Inferior parietal cortex (tissue), 1 donor: ENCODE data around the gene RBMS3.

Experiments used
- DNase-seq: peaks from one replicate; pipeline ENCODE4 v3.0.0-alpha.2; 2016; ENCODE audit errors: extremely low spot score

The RBMS3 gene

DNA sequence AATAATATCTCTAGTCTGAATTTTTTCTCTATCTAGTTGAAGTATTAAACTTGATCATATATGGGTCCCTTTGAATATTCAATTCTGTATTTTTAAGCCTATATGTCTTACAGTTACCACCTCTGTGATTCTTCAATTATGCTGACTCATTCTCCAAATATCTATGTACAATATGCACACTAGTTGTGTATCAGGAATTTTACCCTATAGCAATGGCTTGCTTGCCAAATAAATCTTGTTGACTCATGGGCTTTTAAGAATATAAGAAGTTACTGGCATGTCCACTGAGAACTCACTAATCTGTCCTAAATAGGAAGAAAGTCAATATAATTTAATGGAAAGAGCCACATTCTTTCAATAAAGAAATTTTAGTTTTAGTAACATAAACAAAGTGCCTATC is 656.3 kb downstream of the RBMS3 start:
- no peak for DNase-seq

- DNase-seq = no peak
Observed at GRCh38 chr3:29940759-29941323, 660.0 kb downstream of the RBMS3 start.

- no peak for DNase-seq
Observed at GRCh38 chr3:29942297-29942696, 661.4 kb downstream of the RBMS3 start.

DNA sequence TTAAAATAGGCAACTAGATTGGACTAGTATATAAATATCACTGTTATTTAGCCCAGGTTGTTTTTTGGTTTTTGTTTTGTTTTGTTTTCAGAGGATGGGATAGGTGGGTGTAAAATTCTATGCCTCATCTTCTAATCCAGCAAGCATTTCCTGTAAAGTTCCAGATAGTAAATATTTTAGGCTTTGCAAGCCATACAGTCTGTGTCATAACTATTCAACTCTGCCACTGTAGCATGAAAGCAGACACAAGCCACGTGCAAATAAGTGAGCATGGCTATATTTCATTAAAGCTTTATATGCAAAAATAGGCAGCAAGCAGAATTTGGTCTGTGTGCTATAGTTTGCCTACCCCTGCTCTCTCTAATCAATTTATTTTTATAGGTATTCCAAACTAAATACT is 668.3 kb downstream of the RBMS3 start:
- no peak for DNase-seq

- peak; percentile 13 for DNase-seq
Observed at GRCh38 chr3:29949940-29950616, 669.2 kb downstream of the RBMS3 start.

GRCh38 chr3:29952431-29952830 is 671.6 kb downstream of the RBMS3 start:
- no peak for DNase-seq

DNA sequence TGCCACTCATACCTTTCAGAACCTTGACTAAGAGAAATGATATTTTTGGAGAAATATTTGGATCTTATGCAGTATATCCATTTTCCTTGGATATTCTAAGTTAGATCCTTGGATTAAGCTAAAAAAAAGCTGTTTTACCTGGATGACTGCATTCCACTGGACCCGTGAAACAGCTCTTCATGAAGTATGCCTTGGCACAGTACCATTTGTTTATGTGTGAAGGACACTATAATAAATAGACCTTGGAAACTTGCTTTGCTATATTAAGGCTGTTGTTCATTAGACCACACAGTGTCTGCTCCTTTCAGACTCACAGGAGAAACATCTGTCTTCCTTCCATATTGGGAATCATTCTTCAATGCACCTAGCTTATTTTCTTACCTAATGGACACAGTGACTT is 674.5 kb downstream of the RBMS3 start:
- no peak for DNase-seq

DNA sequence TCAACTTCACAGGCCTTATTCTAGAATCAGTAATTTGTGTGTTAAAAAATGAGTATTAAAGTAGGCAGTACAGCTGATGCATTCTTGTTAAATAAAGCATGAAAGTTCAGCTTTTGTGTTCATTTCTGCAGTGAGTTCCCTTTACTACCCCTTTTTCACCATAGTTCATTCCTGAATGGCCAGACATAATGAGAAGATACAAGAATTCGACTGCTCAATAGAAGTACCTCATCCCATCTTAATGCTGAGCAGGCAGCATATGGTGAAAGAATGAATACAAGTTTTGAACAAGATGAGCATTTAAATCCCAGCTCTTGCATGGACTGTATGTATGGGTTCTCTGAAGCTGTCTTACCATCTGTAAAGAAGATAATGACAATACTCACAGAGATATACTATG is 677.9 kb downstream of the RBMS3 start:
- DNase-seq = no peak

GRCh38 chr3:29971895-29972294 is 691.0 kb downstream of the RBMS3 start:
- no peak for DNase-seq

- no peak for DNase-seq
Observed at GRCh38 chr3:29972320-29972993, 691.6 kb downstream of the RBMS3 start.

DNA sequence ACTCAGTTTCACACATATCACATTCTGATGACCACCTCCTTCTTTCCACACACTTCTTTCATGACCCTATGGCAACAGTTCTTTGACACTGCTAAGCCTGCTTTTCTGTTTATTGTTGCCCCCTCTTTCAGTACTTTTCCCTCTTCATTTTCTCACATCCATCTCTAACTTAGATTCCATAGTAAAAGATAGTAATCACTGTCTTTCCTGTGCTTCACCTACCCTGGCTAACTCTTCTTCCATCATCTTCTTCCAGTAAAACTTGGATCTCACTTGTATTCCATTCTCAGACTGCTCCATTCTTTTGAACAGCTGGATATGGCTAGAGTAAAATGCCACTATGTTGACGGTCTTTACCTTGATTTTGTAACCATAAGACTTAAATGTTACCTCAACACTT is 692.9 kb downstream of the RBMS3 start:
- no peak for DNase-seq

DNA sequence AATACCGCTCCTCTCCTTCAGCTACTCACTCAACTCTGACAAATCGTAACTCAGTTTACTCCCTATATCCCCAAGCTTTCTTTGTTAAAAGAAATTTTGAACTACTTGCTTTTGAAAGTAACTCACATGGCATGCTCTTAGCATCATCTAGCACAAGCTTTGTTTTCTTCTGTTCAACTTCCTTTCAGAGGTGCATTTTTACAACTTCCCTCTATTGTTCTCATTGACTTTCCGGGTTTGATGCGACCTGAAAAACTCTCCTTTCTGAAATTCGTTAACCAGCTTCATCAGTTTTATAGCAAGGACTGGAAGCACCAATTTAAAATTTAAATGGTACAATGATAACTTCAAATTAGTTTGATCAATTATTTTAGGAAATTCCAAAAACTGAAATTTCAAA is 696.0 kb downstream of the RBMS3 start:
- no peak for DNase-seq

DNA sequence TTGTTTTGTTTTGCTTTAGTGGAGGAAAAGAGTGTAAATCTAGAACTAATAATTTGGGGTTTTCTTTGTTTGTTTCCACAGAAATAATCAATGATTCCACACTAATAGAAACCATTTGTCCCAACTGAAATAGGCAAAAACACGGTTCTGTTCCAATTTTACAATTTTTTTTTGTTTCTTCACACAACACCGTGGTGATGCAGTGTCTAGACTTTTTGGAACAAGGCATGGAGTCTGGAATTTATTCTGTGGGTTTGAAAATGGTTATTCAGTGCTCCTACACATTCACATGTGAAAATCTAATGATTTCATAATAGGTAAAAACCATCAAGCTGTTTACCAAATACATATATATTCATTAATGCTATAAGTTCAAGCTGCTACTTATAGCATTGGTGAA is 696.5 kb downstream of the RBMS3 start:
- no peak for DNase-seq

- no peak for DNase-seq
Observed at GRCh38 chr3:29978036-29978435, 697.2 kb downstream of the RBMS3 start.

GRCh38 chr3:29991198-29991597 is 710.3 kb downstream of the RBMS3 start:
- no peak for DNase-seq

- DNase-seq = no peak
Observed at GRCh38 chr3:30002797-30003196, 721.9 kb downstream of the RBMS3 start.

- no peak for DNase-seq
Observed at GRCh38 chr3:30003741-30004140, 722.9 kb downstream of the RBMS3 start.

DNA sequence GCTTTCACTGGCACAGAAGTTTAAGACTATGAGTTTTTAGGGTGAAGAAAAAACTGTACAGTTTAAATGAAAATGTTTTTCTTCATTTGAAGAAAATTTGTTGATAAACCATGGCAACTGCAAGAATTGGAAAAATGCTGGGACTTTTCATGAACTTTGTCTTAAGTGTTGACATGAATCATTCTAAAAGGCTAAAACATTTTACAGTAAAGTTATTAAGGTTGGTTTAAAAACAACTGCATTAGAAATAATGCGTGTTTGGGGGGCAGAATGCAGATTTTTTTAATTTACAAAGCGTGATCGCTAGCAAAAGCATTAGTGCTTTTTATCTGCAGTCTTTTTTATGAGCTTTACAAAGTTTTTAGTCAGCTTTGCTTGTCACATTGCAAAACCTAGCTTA is 723.6 kb downstream of the RBMS3 start:
- DNase-seq = no peak

DNA sequence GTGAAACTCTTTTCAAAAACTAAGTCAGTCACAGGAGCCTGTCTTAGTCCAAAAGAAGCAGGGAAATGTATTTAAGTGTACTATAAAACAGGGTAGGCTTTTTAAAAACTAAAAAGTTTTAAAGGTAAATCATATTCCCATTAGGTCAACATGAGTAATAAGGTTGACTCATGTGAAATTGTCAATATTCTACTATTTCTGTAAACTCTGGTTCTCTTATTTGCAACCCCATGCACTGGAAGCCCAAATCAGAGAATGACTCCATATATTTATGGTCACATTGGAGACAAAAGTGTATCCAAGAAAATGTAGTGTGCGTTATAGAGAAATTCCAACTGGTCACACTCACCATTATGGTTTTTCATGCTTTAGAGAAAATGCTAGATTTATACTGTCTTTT is 725.2 kb downstream of the RBMS3 start:
- DNase-seq = no peak

DNA sequence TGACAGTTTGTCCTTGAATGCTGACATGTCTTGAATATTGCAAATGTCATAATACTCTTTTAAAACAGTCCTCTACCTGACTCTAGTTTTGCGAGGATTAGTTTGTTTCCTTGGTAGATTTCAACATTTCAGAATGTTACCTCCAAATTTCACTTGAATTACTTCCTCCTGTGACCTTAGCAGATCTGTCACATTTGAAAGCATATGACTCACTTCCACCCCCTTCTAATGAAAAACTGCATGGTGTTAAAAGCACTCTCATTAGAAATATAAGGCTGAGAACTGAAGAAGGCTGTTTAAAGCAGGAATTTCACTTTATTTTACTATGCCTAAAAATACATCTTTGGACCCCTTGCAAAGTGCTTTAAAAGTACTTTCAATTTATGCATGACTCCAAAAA is 726.8 kb downstream of the RBMS3 start:
- no peak for DNase-seq

DNA sequence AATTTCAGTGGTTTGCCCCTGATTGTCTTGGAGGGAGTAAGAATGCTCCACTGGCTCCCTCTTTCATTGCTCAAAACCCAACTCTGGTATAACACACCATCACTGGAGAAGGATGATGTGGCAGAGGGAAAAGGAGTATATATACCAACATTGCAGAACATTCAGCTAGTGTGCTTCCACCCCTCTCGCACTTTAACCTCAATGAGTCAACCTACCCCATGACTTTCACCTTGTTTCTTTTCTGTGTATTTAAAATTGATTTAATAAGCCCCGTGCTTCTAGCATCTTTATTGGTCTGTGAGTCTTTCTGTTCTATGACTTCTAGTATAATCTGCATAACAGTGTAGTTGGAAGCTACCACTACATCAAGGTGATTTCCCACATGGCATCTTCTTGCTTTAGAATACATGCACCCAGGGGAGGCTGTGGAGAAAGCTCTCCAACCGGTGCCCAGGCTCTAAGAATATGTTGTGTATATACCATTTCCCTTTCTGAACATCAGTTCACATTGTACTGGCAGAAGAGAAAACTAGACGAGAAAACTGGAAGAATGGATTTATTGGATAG is 730.4 kb downstream of the RBMS3 start:
- no peak for DNase-seq

DNA sequence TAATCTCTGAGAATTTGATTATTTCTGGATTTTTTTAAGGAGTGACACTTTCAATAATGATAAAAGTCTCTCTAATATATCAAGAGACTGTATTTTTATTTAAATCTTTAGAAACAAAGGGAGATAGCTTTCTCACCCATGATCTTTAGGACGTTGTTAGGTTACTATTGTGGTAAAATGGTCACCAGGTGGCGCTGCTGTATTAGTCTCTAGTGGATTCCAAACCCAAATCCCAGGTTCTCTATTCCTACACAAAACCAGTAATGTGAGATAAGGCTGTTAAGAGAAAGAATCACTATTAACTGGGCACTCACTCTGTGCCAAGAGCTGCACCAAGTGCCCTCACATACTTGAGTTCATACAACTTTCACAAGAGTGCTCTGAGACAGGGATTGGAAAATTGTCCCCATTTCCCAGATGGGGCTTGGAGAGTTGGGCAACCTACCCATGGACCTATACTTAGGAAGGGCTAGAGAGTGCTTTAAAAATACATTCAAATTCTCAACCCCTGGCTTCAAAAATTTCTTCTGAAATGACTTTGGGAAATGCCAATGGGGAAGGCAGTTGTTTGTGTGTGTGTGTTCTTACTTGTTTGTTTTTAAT is 732.2 kb downstream of the RBMS3 start:
- peak; percentile 83 for DNase-seq

DNA sequence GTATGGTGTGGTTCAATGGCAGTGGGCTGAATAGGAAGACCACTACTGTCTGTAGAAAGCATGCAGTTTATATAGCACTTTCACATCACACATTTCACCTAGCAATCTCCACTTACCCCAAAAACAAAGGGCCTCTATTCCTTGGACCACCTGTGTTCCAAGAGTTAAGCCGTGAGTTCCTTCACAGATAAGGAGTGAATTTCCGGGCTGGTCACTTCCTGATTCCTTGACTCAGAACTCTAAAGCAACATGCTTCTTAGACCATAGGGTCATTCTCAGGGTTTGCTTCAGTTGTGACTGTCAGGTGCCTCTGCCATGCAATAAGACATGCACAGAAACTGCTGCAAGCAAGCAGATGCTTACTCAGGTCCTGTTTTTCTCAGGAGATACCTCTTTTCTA is 737.0 kb downstream of the RBMS3 start:
- DNase-seq = no peak
